ENCODE results near the gene CYP24A1. TPM values are rescaled to one million over a fixed set of nuclear protein-coding genes. Genes with fewer than 3 reads are reported as not detected.

Gene CYP24A1
- total and polyA plus RNA-seq, 2 of the 13 experiments (the other 11 are each of a cell fraction or from before 2014, with no cell fraction given) = 9.4 to 32.7 TPM

DNA sequence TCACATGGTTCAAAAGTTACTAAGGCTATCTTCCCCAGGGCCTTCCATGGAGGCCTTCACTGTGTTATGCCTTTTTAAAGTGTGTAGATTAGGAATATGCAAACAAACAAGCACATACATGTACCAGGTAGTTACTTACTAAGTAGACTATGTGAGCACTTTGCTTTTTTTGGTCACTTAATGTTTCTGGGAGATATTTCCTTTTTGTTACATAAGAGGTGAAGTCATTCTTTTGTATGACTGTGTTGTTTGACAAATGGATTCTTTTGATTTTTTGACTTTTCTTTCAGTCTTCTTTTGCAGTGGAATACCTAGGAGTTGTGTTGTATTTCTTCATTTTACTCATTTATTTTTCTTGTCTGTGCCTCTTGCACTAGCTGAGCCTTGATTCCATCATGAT lies 63.7 kb downstream of the CYP24A1 start (continued):
- TF ChIP-seq, protein P1, sequence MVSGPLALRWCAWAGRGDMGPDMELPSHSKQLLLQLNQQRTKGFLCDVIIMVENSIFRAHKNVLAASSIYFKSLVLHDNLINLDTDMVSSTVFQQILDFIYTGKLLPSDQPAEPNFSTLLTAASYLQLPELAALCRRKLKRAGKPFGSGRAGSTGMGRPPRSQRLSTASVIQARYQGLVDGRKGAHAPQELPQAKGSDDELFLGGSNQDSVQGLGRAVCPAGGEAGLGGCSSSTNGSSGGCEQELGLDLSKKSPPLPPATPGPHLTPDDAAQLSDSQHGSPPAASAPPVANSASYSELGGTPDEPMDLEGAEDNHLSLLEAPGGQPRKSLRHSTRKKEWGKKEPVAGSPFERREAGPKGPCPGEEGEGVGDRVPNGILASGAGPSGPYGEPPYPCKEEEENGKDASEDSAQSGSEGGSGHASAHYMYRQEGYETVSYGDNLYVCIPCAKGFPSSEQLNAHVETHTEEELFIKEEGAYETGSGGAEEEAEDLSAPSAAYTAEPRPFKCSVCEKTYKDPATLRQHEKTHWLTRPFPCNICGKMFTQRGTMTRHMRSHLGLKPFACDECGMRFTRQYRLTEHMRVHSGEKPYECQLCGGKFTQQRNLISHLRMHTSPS (CRISPR knock-in tag; IDR thresholded peaks at IDR 0.05; ENCODE audit: low read depth) = no peak
- TF ChIP-seq HNF4G (IDR thresholded peaks at IDR 0.05; ENCODE audit: borderline replicate concordance, low read depth, low read length) = no peak
- TF ChIP-seq HNF4G (CRISPR knock-in tag; IDR thresholded peaks at IDR 0.05; ENCODE audit: borderline replicate concordance, low read depth) = no peak
- no peak for TF ChIP-seq NFIB (CRISPR knock-in tag; IDR thresholded peaks at IDR 0.05; ENCODE audit: borderline replicate concordance)
- TF ChIP-seq ZNF335 (CRISPR knock-in tag; IDR thresholded peaks at IDR 0.05) = 0 out of 2 replicates have a peak, but pooled peaks have one; percentile 28
- TF ChIP-seq ZSCAN29 (CRISPR knock-in tag; conservative IDR thresholded peaks at IDR 0.05) = no peak
- no peak for TF ChIP-seq FOXK1 (CRISPR knock-in tag; IDR thresholded peaks at IDR 0.05; ENCODE audit: borderline replicate concordance, low read depth)
- TF ChIP-seq, protein P2, sequence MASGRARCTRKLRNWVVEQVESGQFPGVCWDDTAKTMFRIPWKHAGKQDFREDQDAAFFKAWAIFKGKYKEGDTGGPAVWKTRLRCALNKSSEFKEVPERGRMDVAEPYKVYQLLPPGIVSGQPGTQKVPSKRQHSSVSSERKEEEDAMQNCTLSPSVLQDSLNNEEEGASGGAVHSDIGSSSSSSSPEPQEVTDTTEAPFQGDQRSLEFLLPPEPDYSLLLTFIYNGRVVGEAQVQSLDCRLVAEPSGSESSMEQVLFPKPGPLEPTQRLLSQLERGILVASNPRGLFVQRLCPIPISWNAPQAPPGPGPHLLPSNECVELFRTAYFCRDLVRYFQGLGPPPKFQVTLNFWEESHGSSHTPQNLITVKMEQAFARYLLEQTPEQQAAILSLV (CRISPR knock-in tag; IDR thresholded peaks at IDR 0.05; ENCODE audit: borderline replicate concordance) = no peak
- peak in 1 of 2 experiments; percentile 55; a peak in 1 of 4 replicates for TF ChIP-seq EP300 (IDR thresholded peaks at IDR 0.05; ENCODE audit: low read depth in 2 of 2, low read length in 2 of 2)
- no peak for TF ChIP-seq EP300 (CRISPR knock-in tag; IDR thresholded peaks at IDR 0.05; ENCODE audit: borderline replicate concordance)
- no peak for TF ChIP-seq ZNF629 (CRISPR knock-in tag; conservative IDR thresholded peaks at IDR 0.05)
- no peak for TF ChIP-seq ZBTB3 (CRISPR knock-in tag; IDR thresholded peaks at IDR 0.05; ENCODE audit: borderline replicate concordance, low read depth)
- no peak for TF ChIP-seq ZNF546 (CRISPR knock-in tag; conservative IDR thresholded peaks at IDR 0.05)
- no peak for TF ChIP-seq SRF (IDR thresholded peaks at IDR 0.05; ENCODE audit: low read depth, low read length)
- TF ChIP-seq PPARG (CRISPR knock-in tag; conservative IDR thresholded peaks at IDR 0.05) = peak; percentile 69; the same call in 1 of the 2 replicates
- TF ChIP-seq, protein P3, sequence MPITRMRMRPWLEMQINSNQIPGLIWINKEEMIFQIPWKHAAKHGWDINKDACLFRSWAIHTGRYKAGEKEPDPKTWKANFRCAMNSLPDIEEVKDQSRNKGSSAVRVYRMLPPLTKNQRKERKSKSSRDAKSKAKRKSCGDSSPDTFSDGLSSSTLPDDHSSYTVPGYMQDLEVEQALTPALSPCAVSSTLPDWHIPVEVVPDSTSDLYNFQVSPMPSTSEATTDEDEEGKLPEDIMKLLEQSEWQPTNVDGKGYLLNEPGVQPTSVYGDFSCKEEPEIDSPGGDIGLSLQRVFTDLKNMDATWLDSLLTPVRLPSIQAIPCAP (CRISPR knock-in tag; IDR thresholded peaks at IDR 0.05; ENCODE audit: low read depth) = no peak
- TF ChIP-seq NFYB (CRISPR knock-in tag; IDR thresholded peaks at IDR 0.05) = no peak
- TF ChIP-seq, protein P4, sequence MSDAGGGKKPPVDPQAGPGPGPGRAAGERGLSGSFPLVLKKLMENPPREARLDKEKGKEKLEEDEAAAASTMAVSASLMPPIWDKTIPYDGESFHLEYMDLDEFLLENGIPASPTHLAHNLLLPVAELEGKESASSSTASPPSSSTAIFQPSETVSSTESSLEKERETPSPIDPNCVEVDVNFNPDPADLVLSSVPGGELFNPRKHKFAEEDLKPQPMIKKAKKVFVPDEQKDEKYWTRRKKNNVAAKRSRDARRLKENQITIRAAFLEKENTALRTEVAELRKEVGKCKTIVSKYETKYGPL (CRISPR knock-in tag; IDR thresholded peaks at IDR 0.05) = peak; percentile 77; the same call in 1 of the 2 replicates
- TF ChIP-seq CENPX (CRISPR knock-in tag; IDR thresholded peaks at IDR 0.05) = no peak
- no peak for TF ChIP-seq ZSCAN22 (CRISPR knock-in tag; IDR thresholded peaks at IDR 0.05)
- TF ChIP-seq GATAD2A (CRISPR knock-in tag; IDR thresholded peaks at IDR 0.05) = peak; percentile 63; the same call in 1 of the 2 replicates
- TF ChIP-seq ZKSCAN1 (IDR thresholded peaks at IDR 0.05; ENCODE audit: low read length) = no peak
